ENCODE data around the gene JAZF1.
A peak's percentile ranks its signal among the peaks of the same experiment; 100 is the strongest.
"Not testable (repeated sequence)": the region's sequence is repeated elsewhere in the genome, so short reads cannot be mapped to it uniquely, and the experiment has no call there.

Gene JAZF1

GRCh38 chr7:27868131-27868550, 312.5 kb downstream of the JAZF1 start:
- DNase-seq, result peak; percentile 87
- in situ Hi-C loops (cut with HindIII; ENCODE audit: low pct_ligation_motif_present, low pct_unique_long_range_greater_than_20kb, low sequenced_read_pairs), result no loop called here

GRCh38 chr7:27866828-27867672, 313.5 kb downstream of the JAZF1 start:
- in situ Hi-C loops (cut with HindIII; ENCODE audit: low pct_ligation_motif_present, low pct_unique_long_range_greater_than_20kb, low sequenced_read_pairs), result no loop called here

DNA sequence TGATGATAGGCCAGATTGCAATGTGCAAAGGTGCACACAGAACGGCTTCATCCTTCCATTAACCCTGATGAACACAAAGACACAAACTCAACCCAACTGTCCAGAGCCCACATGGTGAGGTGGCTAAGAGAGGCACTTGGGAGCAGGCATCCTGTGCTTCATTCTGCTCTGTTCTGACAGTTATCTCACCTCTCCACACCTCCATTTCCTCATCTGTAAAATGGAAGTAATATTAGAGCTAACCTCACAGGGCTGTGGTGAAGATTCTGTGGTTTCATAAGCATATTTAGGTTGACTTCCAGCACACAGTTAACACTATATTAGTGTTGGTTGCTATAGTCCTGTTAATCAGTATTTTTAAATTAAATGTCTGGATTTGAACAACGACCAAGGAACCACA, 314.3 kb downstream of the JAZF1 start:
- in situ Hi-C loops (cut with HindIII; ENCODE audit: low pct_ligation_motif_present, low pct_unique_long_range_greater_than_20kb, low sequenced_read_pairs), result no loop called here
- no peak for DNase-seq

More at GRCh38 chr7:27866828-27867672, 313.5 kb downstream of the JAZF1 start:
- no peak for DNase-seq

- in situ Hi-C loops (cut with HindIII; ENCODE audit: low pct_ligation_motif_present, low pct_unique_long_range_greater_than_20kb, low sequenced_read_pairs), result no loop called here
- peak; percentile 91 for DNase-seq
Measured at GRCh38 chr7:27863880-27864279, 316.7 kb downstream of the JAZF1 start.

- DNase-seq, result no peak
- in situ Hi-C loops (cut with HindIII; ENCODE audit: low pct_ligation_motif_present, low pct_unique_long_range_greater_than_20kb, low sequenced_read_pairs), result no loop called here
Measured at GRCh38 chr7:27861747-27862146, 318.8 kb downstream of the JAZF1 start.

DNA sequence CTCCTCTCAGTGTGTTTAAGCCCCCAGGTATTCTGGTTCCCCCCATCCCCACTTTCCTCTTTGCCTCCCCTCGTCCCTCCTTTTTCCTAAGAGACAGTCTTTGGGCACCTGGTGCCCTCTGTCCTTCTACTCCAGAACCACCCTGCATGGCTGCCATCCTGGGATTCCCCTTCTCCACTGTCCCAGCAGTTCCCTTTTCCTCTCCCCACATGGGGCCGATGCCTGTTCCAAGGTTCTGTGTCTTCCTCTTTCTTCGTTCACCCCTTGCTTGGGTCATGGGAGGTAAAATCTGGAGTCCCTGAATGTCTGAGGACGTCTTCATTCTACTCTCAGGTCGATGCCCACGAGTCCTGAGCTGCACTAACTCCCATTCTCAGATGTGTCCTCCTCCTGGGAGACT, 319.8 kb downstream of the JAZF1 start:
- in situ Hi-C loops (cut with HindIII; ENCODE audit: low pct_ligation_motif_present, low pct_unique_long_range_greater_than_20kb, low sequenced_read_pairs), result no loop called here
- DNase-seq, result no peak

DNA sequence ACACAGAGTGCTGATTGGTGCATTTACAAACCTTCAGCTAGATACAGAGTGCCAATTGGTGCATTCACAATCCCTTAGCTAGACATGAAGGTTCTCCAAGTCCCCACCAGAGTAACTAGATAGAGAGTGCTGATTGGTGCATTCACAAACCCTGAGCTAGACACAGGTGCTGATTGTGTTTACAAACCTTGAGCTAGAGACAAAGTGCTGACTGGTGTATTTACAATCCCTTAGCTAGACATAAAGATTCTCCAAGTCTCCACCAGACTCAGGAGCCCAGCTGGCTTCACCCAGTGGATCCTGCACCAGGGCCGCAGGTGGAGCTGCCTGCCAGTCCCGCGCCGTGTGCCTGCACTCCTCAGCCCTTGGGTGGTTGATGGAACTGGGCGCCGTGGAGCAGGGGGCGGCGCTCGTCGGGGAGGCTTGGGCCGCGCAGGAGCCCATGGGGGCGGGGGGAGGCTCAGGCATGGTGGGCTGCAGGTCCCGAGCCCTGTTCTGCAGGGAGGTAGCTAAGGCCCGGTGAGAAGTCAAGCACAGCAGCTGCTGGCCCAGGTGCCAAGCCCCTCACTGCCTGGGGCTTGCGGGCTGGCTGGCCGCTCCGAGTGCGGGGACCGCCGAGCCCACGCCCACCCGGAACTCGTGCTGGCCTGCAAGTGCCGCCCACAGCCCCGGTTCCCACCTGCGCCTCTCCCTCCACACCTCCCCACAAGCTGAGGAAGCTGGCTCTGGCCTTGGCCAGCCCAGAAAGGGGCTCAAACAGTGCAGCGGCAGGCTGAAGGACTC, 323.7 kb downstream of the JAZF1 start:
- in situ Hi-C loops (cut with HindIII; ENCODE audit: low pct_ligation_motif_present, low pct_unique_long_range_greater_than_20kb, low sequenced_read_pairs); DNase-seq: not testable (repeated sequence)

DNA sequence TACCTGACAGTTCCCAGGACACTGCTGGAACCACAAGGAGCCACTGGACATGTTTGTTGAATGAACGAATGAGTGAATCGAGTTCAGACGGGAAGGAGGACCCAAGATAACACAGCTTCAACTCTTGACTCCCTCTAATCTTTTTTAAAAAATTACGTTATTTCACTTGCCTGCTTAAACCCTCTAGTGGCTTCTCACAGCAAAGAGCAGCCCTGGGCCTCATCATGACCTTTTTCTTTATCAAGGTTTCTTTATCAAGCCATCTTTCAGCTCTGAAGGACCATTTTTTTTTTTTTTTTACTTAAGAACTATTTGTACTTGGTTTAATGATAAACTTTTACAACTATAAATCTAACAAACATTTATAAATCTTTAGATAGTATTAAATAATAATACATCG, 330.1 kb downstream of the JAZF1 start:
- in situ Hi-C loops (cut with HindIII; ENCODE audit: low pct_ligation_motif_present, low pct_unique_long_range_greater_than_20kb, low sequenced_read_pairs), result no loop called here
- no peak for DNase-seq

GRCh38 chr7:27846388-27846787, 334.2 kb downstream of the JAZF1 start:
- no peak for DNase-seq
- in situ Hi-C loops (cut with HindIII; ENCODE audit: low pct_ligation_motif_present, low pct_unique_long_range_greater_than_20kb, low sequenced_read_pairs), result no loop called here

- no peak for DNase-seq
- in situ Hi-C loops (cut with HindIII; ENCODE audit: low pct_ligation_motif_present, low pct_unique_long_range_greater_than_20kb, low sequenced_read_pairs), result no loop called here
Measured at GRCh38 chr7:27843584-27844305, 336.9 kb downstream of the JAZF1 start.

- in situ Hi-C loops (cut with HindIII; ENCODE audit: low pct_ligation_motif_present, low pct_unique_long_range_greater_than_20kb, low sequenced_read_pairs), result no loop called here
- no peak for DNase-seq
Measured at GRCh38 chr7:27842851-27843250, 337.7 kb downstream of the JAZF1 start.

- DNase-seq, result no peak
- in situ Hi-C loops (cut with HindIII; ENCODE audit: low pct_ligation_motif_present, low pct_unique_long_range_greater_than_20kb, low sequenced_read_pairs), result no loop called here
Measured at GRCh38 chr7:27842094-27842692, 338.4 kb downstream of the JAZF1 start.

DNA sequence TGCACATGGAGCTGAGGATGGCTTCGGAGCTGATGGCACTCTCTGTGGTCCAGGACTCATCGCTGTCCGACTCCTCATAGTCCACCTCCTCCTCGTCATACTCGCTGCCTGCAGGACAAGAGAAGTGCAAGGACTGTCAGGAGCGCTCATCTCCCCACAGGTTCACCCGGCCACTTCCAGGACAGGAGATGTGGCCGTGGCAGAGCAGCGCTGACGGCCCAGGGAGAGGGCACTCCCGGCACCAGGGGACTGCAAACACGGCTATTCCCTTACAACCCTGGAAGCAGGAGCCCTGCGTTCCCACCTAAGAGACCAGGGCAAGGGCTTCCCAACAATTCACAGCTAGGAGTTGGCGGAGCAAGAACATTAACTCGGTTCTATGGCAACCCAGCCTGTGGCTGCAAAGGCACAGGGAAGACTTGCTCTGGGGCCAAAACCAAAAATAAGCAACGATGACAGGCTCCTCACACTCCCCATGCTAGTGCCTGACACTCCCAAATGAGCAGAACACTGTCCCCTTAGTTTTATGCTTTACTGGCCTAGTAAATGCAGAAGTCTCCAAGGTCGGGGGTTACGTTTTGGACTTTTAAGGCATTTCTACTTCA, 339.7 kb downstream of the JAZF1 start:
- in situ Hi-C loops (cut with HindIII; ENCODE audit: low pct_ligation_motif_present, low pct_unique_long_range_greater_than_20kb, low sequenced_read_pairs), result no loop called here
- DNase-seq, result no peak

- in situ Hi-C loops (cut with HindIII; ENCODE audit: low pct_ligation_motif_present, low pct_unique_long_range_greater_than_20kb, low sequenced_read_pairs), result no loop called here
- DNase-seq, result no peak
Measured at GRCh38 chr7:27840313-27840712, 340.3 kb downstream of the JAZF1 start.

GRCh38 chr7:27839099-27839498, 341.5 kb downstream of the JAZF1 start:
- no peak for DNase-seq
- in situ Hi-C loops (cut with HindIII; ENCODE audit: low pct_ligation_motif_present, low pct_unique_long_range_greater_than_20kb, low sequenced_read_pairs), result no loop called here

- in situ Hi-C loops (cut with HindIII; ENCODE audit: low pct_ligation_motif_present, low pct_unique_long_range_greater_than_20kb, low sequenced_read_pairs), result no loop called here
- DNase-seq, result no peak
Measured at GRCh38 chr7:27836536-27836935, 344.1 kb downstream of the JAZF1 start.

GRCh38 chr7:27835376-27835775, 345.2 kb downstream of the JAZF1 start:
- no peak for DNase-seq
- in situ Hi-C loops (cut with HindIII; ENCODE audit: low pct_ligation_motif_present, low pct_unique_long_range_greater_than_20kb, low sequenced_read_pairs), result no loop called here

- DNase-seq, result no peak
- in situ Hi-C loops (cut with HindIII; ENCODE audit: low pct_ligation_motif_present, low pct_unique_long_range_greater_than_20kb, low sequenced_read_pairs), result no loop called here
Measured at GRCh38 chr7:27834179-27834921, 346.2 kb downstream of the JAZF1 start.

All from ACHN (cell line).